IPS DF 6.9 (cell line): ENCODE data around the gene PMAIP1.
A peak's percentile ranks its signal among the peaks of the same experiment; 100 is the strongest.
"Not testable (repeated sequence)": the region's sequence is repeated elsewhere in the genome, so short reads cannot be mapped to it uniquely, and the experiment has no call there.

Experiments used
- DNase-seq: peaks from one replicate; pipeline ENCODE4 v3.0.0-alpha.2; 2013; ENCODE audit warnings: low read depth, low spot score
- H3K27ac ChIP-seq: one replicate; pipeline ENCODE4 v1.5.1; 2013; ENCODE audit warnings: low read length, control low read depth
- H3K27me3 ChIP-seq: 2 replicates; pipeline ENCODE4 v1.6.1; 2013; ENCODE audit warnings: mild to moderate bottlenecking, low read length; ENCODE audit not compliant: control insufficient read depth, insufficient read depth
- H3K36me3 ChIP-seq: 2 replicates; pipeline ENCODE4 v1.6.1; 2013; ENCODE audit warnings: low read length; ENCODE audit not compliant: control insufficient read depth, insufficient read depth
- H3K4me1 ChIP-seq: 2 replicates; pipeline ENCODE4 v1.6.1; 2013; ENCODE audit warnings: low read length; ENCODE audit not compliant: control insufficient read depth, insufficient read depth
- H3K4me3 ChIP-seq: 2 replicates; pipeline ENCODE4 v1.5.1; 2013; ENCODE audit warnings: mild to moderate bottlenecking, low read length
- H3K9me3 ChIP-seq: 2 replicates; pipeline ENCODE4 v1.6.1; 2013; ENCODE audit warnings: low read length, inconsistent platforms; ENCODE audit not compliant: control insufficient read depth, insufficient read depth
- WGBS: extraction: QIAGEN DNeasy Blood & Tissue Kit; methylation state at CpG from one replicate; pipeline ENCODE4 v1.1.7; 2013; ENCODE audit warnings: mixed read lengths, missing lambda C conversion rate; ENCODE audit not compliant: insufficient read length, insufficient coverage; 5-methylcytosine and 5-hydroxymethylcytosine counted together

PMAIP1 gene

GRCh38 chr18:59885579-59886163 is 14.1 kb upstream of the PMAIP1 start:
- no peak for DNase-seq
- no CpG with 5 or more reads among the region's 6 CpGs for WGBS
- Histone ChIP-seq H3K4me1 (peaks cover 1% of the 10 kb centered on the region; the same call in 1 of the 2 replicates), H3K27me3 (no peaks in the 10 kb centered on the region), H3K27ac (no peak overlapping the region), H3K4me3 (no peak overlapping the region), H3K9me3 (no peaks in the 10 kb centered on the region), H3K36me3 (no peaks in the 10 kb centered on the region)

DNA sequence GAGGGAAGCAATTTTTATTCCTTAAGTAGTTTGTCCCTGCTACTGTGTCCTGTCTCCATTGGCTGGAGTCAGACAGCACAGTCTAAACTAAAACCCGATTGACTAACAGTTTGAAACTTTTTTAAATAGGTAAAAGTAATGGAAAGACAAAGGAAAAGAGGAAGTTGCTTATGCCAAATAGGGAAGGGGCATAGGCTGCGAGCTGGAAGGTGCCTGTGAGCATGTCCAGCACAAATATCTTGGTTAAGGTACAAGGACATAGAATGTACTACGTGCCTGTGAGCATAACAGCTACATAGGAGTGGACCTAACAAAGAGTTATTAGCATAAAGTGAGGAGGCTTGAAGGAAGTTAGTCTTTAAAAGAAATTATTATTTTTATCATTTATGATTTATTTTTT is 13.4 kb upstream of the PMAIP1 start:
- H3K4me3 ChIP-seq, H3K9me3 ChIP-seq, DNase-seq, H3K4me1 ChIP-seq, H3K27me3 ChIP-seq, H3K36me3 ChIP-seq, H3K27ac ChIP-seq: not testable (repeated sequence)
- no CpG with 5 or more reads among the region's 3 CpGs for WGBS

DNA sequence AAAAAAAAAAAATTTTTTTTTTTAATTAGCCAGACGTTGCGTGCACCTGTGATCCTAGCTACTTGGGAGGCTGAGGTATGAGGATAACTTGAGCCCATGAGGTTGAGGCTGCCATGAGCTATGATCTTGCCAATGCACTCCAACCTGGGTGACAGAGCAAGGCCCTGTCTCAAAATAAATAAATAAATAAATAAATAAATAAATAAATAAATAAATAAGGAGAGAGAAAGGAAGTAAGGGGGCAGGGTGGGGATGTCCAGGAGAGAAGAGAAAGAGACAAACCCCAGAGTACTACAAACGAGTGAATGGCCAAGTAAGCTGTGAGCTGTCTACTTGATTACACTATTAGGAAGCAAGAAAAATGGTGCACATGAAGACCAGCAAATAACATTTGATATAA is 7.7 kb upstream of the PMAIP1 start:
- no peaks in the 10 kb centered on the region for H3K9me3 ChIP-seq
- no CpG with 5 or more reads among the region's 3 CpGs for WGBS
- no peak for DNase-seq
- no peak overlapping the region for H3K27ac ChIP-seq
- no peaks in the 10 kb centered on the region for H3K27me3 ChIP-seq
- H3K4me1 ChIP-seq: no peaks in the 10 kb centered on the region
- no peaks in the 10 kb centered on the region for H3K36me3 ChIP-seq
- H3K4me3 ChIP-seq: no peak overlapping the region

DNA sequence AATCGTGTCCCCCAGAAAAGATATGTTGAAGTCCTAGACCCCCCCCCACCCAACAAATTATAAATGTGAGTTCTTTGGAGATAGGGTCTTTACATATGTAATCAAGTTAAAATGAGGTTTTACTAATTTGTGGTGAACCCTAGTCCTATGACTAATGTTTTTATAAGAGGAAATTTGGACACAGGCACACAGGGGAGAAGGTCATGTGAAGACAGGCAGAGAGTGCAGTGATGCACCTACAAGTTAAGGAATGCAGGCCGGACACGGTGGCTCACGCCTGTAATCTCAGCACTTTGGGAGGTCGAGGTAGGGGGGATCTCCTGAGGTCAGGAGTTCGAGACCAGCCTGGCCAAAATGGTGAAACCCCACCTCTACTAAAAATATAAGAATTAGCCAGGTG is 5.8 kb upstream of the PMAIP1 start:
- Histone ChIP-seq H3K36me3 (no peaks in the 10 kb centered on the region), H3K4me3 (no peak overlapping the region), H3K27ac (no peak overlapping the region), H3K27me3 (no peaks in the 10 kb centered on the region), H3K9me3 (no peaks in the 10 kb centered on the region), H3K4me1 (no peaks in the 10 kb centered on the region; the same call in 1 of the 2 replicates)
- no CpG with 5 or more reads among the region's 6 CpGs for WGBS
- no peak for DNase-seq

DNA sequence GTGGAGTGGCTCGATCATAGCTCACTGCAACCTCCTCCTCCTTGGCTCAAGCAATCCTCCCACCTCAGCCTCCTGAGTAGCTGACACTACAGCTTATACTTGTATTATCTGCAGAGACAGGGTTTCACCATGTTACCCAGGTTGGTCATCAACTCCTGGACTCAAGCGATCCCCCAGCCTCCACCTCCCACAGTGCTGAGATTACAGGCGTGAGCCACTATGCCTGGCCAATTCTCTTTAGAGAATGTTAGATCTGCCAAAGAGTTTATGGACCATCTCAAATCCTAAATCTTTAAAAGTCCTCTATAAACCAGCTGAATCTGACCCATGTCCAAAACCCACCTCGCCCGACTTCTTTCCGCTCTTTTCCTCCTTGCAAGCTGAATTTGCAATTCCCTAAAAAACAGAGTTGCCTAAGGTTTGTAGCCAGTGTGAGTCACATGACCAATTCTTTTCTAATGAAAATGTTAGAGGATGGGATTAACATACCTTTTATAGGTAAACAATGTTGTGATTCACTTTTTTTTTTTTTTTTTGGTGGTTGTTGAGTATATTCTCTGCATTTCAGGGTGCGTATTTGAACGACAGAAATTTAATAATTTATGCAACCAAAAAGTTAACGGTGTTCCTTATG is 2.4 kb upstream of the PMAIP1 start:
- no peak for DNase-seq
- Histone ChIP-seq H3K4me1 (no peaks in the 10 kb centered on the region; the same call in 1 of the 2 replicates), H3K36me3 (peaks cover 2% of the 10 kb centered on the region; the same call in 1 of the 2 replicates), H3K4me3 (no peak overlapping the region; the same call in 1 of the 2 replicates), H3K27me3 (no peaks in the 10 kb centered on the region), H3K27ac (no peak overlapping the region), H3K9me3 (no peaks in the 10 kb centered on the region)
- no CpG with 5 or more reads among the region's 9 CpGs for WGBS

GRCh38 chr18:59898093-59898492 is 1.7 kb upstream of the PMAIP1 start:
- Histone ChIP-seq H3K4me1 (no peaks in the 10 kb centered on the region; the same call in 1 of the 2 replicates), H3K27ac (no peak overlapping the region), H3K4me3 (no peak overlapping the region; the same call in 1 of the 2 replicates), H3K36me3 (peaks cover 5% of the 10 kb centered on the region; the same call in 1 of the 2 replicates), H3K27me3 (no peaks in the 10 kb centered on the region), H3K9me3 (no peaks in the 10 kb centered on the region)
- DNase-seq: no peak
- WGBS: no CpG with 5 or more reads among the region's 4 CpGs

GRCh38 chr18:59898609-59899297 is 1.0 kb upstream of the PMAIP1 start:
- no peaks in the 10 kb centered on the region for H3K27me3 ChIP-seq
- H3K36me3 ChIP-seq: peaks cover 5% of the 10 kb centered on the region; the same call in 1 of the 2 replicates
- DNase-seq: no peak
- no CpG with 5 or more reads among the region's 33 CpGs for WGBS
- peak overlapping the region; percentile 34; the same call in 1 of the 2 replicates for H3K4me3 ChIP-seq
- H3K4me1 ChIP-seq: no peaks in the 10 kb centered on the region; the same call in 1 of the 2 replicates
- no peaks in the 10 kb centered on the region for H3K9me3 ChIP-seq
- H3K27ac ChIP-seq: no peak overlapping the region

- no peak for DNase-seq
- Histone ChIP-seq H3K36me3 (peaks cover 5% of the 10 kb centered on the region; the same call in 1 of the 2 replicates), H3K27ac (no peak overlapping the region), H3K4me3 (peak overlapping the region; percentile 57), H3K9me3 (no peaks in the 10 kb centered on the region), H3K4me1 (peaks cover 2% of the 10 kb centered on the region; the same call in 1 of the 2 replicates), H3K27me3 (no peaks in the 10 kb centered on the region)
- WGBS: no CpG with 5 or more reads among the region's 51 CpGs
Observed at GRCh38 chr18:59900222-59901128, 679 bp downstream of the PMAIP1 start.

- no CpG with 5 or more reads among the region's 8 CpGs for WGBS
- Histone ChIP-seq H3K9me3 (no peaks in the 10 kb centered on the region), H3K36me3 (peaks cover 5% of the 10 kb centered on the region; the same call in 1 of the 2 replicates), H3K4me3 (peak overlapping the region; percentile 32; the same call in 1 of the 2 replicates), H3K4me1 (peaks cover 2% of the 10 kb centered on the region; the same call in 1 of the 2 replicates), H3K27me3 (no peaks in the 10 kb centered on the region), H3K27ac (no peak overlapping the region)
- DNase-seq: no peak
Observed at GRCh38 chr18:59902131-59902992, 2.6 kb downstream of the PMAIP1 start.
